Bladder microvascular endothelial cell (primary cell): ENCODE measurements around the gene IMMT. TPM values are rescaled to one million over a fixed set of nuclear protein-coding genes. Genes with fewer than 3 reads are reported as not detected.

Experiments used
- total RNA-seq: library from RNA; depleted of rRNA; stranded (reverse); fragments of >200 nt; gene quantifications from 2 replicates; pipeline ENCODE4 v1.2.3, GENCODE V29; 2014

IMMT gene
- 41.0 and 57.5 TPM in 2 replicates for total RNA-seq

GRCh38 chr2:86195055-86195807, at the start of gene IMMT:
Gene IMMT (minus strand): TSS chr2:86195462. CDS start chr2:86195382, 80 bp downstream.

GRCh38 chr2:86105969-86106945, 89.0 kb downstream of the IMMT start, which contains the start of gene PTCD3:
Gene PTCD3 (plus strand): TSS chr2:86106235. CDS start chr2:86106248, 13 bp downstream.

GRCh38 chr2:86105252-86105968, 89.9 kb downstream of the IMMT start, which contains the start of gene POLR1A:
Gene POLR1A (minus strand): TSS chr2:86105886. CDS start chr2:86105776, 110 bp downstream.

Other genes with a start within 250 kb of the IMMT start
- 6.6 and 30.4 TPM in 2 replicates for gene POLR1A, start 89.6 kb downstream of the IMMT start, total RNA-seq
- gene PTCD3, start 89.2 kb downstream of the IMMT start, total RNA-seq = 46.0 and 105 TPM in 2 replicates
- 22.7 and 32.5 TPM in 2 replicates for gene MRPL35, start 4.0 kb upstream of the IMMT start, total RNA-seq
- 0.16 and 6.8 TPM in 2 replicates for gene REEP1, start 142.2 kb upstream of the IMMT start, total RNA-seq
- 24.6 and 52.0 TPM in 2 replicates for gene KDM3A, start 245.9 kb upstream of the IMMT start, total RNA-seq